ENCODE data around the gene PDE10A.

GRCh38 chr6:165515963-165516624, 146.9 kb downstream of the PDE10A start:
- TF ChIP-seq CTCF (conservative IDR thresholded peaks at IDR 0.05 in 1 of 2, IDR thresholded peaks at IDR 0.05 in 1 of 2; ENCODE audit: extremely low read depth in 1 of 2, insufficient read depth in 1 of 2, low read depth in 1 of 2, low read length in 2 of 2), result no peak
- no peak for TF ChIP-seq EZH2 (IDR thresholded peaks at IDR 0.05; ENCODE audit: borderline replicate concordance, low read length)
